Stimulated activated CD8-positive, alpha-beta memory T cell treated with anti-CD3 and anti-CD28 coated beads, Interleukin-15, amount 100 ng/mL, for 1 hour (primary cell): ENCODE data around the gene TYMP.
"Not testable (repeated sequence)": the region's sequence is repeated elsewhere in the genome, so short reads cannot be mapped to it uniquely, and the experiment has no call there.

Experiments used
- DNase-seq: peaks from one replicate; pipeline ENCODE4 v3.0.0-alpha.2; 2020; ENCODE audit warnings: low read depth

TYMP gene

GRCh38 chr22:50524676-50525103 lies 5.1 kb downstream of the TYMP start:
- DNase-seq = no peak

- DNase-seq = no peak
Measured at GRCh38 chr22:50523806-50524675, 5.8 kb downstream of the TYMP start.

- no peak for DNase-seq
Measured at GRCh38 chr22:50523458-50523805, 6.4 kb downstream of the TYMP start.

GRCh38 chr22:50522806-50523438 lies 6.9 kb downstream of the TYMP start:
- no peak for DNase-seq

GRCh38 chr22:50522208-50522805 lies 7.5 kb downstream of the TYMP start:
- no peak for DNase-seq

- DNase-seq = no peak
Measured at GRCh38 chr22:50521710-50522109, 8.1 kb downstream of the TYMP start.

- DNase-seq = no peak
Measured at GRCh38 chr22:50520826-50521453, 8.9 kb downstream of the TYMP start.

- DNase-seq = not testable (repeated sequence)
Measured at GRCh38 chr22:50520184-50520583, 9.6 kb downstream of the TYMP start.

- no peak for DNase-seq
Measured at GRCh38 chr22:50519151-50519550, 10.7 kb downstream of the TYMP start.

GRCh38 chr22:50518606-50519005 lies 11.2 kb downstream of the TYMP start:
- DNase-seq = no peak

- no peak for DNase-seq
Measured at GRCh38 chr22:50517495-50518260, 12.1 kb downstream of the TYMP start.

- DNase-seq = no peak
Measured at GRCh38 chr22:50516891-50517290, 12.9 kb downstream of the TYMP start.

GRCh38 chr22:50516068-50516467 lies 13.7 kb downstream of the TYMP start:
- no peak for DNase-seq

- no peak for DNase-seq
Measured at GRCh38 chr22:50513175-50513574, 16.6 kb downstream of the TYMP start.

GRCh38 chr22:50508897-50509296 lies 20.9 kb downstream of the TYMP start:
- DNase-seq = no peak

- DNase-seq = peak; percentile 96
Measured at GRCh38 chr22:50507991-50508884, 21.6 kb downstream of the TYMP start, which contains the start of gene NCAPH2. Gene NCAPH2 (plus strand): TSS chr22:50508224. CDS start chr22:50508338, 114 bp downstream.

- peak; percentile 83 for DNase-seq
Measured at GRCh38 chr22:50507421-50507990, 22.3 kb downstream of the TYMP start, which contains the start of gene LMF2. Gene LMF2 (minus strand): TSS chr22:50507702. CDS start chr22:50507675, 27 bp downstream.

GRCh38 chr22:50506611-50507420 lies 23.0 kb downstream of the TYMP start:
- no peak for DNase-seq
